GM21786 (cell line): Measurements from ENCODE around the gene PLD6.

ENCODE experiments used
- ATAC-seq: cut with Tn5 transposase; IDR thresholded peaks from one replicate; pipeline ENCODE4 v1.9.1; 2021; ENCODE audit not compliant: unreplicated experiment

Gene PLD6

DNA sequence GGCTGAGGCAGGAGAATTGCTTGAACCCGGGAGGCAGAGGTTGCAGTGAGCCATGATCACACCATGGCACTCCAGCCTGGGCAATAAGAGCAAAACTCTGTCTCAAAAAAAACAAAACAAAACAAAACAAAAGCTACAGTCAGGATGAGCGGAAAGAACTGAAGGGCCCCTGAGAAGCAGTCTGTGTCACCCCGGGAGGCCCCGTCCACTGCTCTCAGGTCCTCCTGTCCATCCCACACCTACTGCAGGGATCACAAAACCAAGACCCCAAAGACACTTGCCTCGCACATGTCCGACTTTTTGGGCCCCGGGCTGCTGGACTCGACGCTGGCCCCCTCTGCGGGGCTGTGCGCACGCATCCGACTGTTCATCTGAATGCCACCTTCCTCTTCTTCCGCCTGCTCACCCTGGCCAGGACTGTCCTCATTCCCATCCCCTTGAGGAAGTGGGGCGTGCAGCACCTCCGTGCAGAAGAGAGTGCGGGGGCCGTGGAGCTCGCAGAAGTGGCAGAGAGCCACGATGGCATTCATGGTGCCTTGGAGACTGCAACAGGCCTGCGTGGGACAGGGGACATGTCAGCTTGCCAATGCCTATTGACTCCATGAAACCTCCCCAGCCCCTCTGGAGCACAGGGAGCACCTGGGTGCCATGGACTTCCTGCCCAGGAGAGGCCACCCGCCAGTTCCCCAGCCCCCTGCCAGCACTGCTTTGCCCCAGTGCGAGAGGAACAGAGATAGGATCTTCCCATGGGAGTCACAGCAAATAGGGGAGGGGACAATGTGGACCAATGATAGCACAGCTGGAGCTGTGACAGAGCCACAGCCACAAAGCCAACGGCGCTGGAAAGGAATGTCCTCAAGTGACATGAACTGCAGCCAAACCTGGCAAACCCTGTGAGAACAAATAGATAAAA is 21.7 kb upstream of the PLD6 start:
- no peak for ATAC-seq

GRCh38 chr17:17226451-17227265 is 20.5 kb upstream of the PLD6 start:
- ATAC-seq = no peak

- no peak for ATAC-seq
Measured at GRCh38 chr17:17225901-17226300, 19.8 kb upstream of the PLD6 start.

- no peak for ATAC-seq
Measured at GRCh38 chr17:17224137-17224536, 18.0 kb upstream of the PLD6 start.

DNA sequence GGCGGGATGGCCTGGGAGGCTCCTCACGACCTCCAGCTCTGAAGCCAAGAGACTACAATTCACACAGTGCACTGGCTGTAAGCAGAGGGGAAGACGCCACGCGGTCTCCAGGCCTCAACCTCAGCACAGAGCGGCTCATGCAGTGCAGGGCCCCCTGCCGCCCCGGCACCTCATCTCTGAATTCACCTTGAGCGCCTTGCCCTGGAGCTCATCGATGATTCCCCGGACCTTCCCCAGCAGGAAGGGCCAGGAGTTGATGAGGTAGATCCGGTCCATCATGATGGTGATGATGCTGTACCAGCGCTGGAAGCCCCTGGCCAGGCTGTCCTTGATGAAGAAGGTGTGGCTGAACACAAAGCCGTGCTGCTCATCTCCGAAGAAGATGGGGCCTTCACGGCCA is 17.6 kb upstream of the PLD6 start:
- no peak for ATAC-seq

DNA sequence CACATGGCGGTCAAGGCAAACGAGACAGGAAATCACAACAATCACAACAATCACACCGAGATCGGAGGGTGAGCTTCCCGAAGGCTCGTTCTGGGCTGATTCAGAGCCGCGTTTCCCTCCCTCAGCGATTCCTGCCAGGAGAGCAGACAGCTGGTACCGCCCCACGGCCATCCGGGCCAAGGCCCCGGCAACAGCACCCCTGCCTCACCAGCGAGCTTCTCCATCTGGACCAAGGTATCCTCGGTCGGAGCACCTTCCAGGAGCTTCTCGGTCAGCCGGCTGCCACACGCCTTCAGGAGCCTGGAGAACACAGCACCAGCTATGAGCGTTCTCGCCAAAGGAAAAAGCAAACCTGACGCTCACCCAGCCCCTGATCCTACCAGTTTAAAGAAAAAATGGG is 15.2 kb upstream of the PLD6 start:
- no peak for ATAC-seq

GRCh38 chr17:17220529-17220928 is 14.4 kb upstream of the PLD6 start:
- ATAC-seq = no peak

- ATAC-seq = no peak
Measured at GRCh38 chr17:17217995-17218394, 11.9 kb upstream of the PLD6 start.

DNA sequence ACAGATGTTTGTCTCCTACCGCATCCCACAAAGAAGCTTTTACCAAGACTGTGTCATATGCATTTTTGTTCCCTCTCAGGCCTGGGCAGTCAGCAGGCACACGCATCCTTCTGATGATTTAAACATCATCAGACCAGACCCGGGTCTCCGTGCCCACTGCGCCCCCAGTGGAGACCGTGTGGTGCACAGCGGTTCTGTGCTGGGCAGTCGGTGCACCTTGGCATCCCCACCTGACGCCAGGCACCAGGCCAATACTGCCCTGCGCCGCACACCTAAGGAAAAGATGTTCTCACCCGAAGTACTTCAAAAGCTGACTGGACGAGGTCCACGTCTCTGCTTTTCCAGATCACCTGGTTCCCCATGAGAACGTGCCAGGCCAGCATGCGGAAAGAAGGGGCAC is 10.6 kb upstream of the PLD6 start:
- no peak for ATAC-seq

- no peak for ATAC-seq
Measured at GRCh38 chr17:17216236-17216635, 10.1 kb upstream of the PLD6 start.

- no peak for ATAC-seq
Measured at GRCh38 chr17:17215575-17215974, 9.4 kb upstream of the PLD6 start.

GRCh38 chr17:17214646-17215436 is 8.7 kb upstream of the PLD6 start:
- no peak for ATAC-seq

- ATAC-seq = no peak
Measured at GRCh38 chr17:17213775-17214174, 7.6 kb upstream of the PLD6 start.

DNA sequence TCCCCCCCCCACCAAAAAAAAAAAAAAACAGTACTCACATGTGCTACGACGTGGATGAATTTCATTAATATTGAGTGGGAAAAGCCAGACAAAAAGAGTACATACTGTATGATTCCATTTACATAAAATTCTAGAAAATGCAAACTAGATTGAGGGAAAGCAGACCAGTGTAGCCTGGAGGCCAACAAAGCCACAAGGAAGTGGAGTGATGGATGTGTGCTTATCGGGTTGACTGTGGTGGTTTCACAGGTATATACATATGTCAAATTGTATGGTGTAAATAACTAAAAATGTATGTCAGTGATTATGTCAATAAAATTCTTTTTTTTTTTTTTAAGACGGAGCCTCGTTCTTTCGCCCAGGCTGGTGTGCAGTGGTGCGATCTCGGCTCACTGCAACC is 1.9 kb upstream of the PLD6 start:
- no peak for ATAC-seq

- ATAC-seq = no peak
Measured at GRCh38 chr17:17206913-17207335, 791 bp upstream of the PLD6 start.

DNA sequence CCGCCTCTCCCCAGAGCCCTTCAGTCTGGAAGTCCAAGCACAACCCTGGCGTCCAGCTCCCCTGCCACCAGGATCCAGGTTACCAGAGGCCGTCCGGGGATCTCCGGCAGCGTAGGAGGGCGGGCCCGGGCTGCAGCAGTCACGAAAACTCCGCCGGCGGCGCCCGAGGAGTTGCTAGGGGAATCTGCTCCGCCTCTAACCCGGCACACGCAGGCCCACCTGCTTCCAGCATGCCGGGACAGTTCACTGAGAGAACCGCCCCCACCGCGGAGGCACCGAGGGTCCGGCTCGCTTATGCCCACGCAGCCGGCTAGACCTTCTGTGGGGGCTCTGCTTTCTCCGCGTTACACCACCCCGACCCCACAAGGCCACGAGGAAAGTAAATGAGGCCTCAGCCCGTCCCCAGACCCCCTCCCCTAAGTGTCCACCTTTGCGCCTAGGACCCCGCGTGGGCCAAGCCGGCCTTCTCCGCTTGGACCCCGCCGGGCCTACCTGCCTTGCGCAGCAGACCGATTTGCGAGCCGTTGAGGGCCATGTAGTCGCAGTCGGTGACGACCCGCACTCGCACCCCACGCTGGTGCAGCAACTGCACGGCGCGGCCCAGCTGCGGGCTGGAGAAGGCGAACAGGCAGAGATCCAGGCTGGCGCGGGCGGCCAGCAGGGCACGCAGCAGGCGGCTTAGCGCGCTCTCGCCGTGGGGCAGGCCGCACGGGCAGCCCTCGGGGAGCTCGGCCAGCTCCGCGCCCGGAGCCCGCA is 587 bp downstream of the PLD6 start:
- no peak for ATAC-seq

DNA sequence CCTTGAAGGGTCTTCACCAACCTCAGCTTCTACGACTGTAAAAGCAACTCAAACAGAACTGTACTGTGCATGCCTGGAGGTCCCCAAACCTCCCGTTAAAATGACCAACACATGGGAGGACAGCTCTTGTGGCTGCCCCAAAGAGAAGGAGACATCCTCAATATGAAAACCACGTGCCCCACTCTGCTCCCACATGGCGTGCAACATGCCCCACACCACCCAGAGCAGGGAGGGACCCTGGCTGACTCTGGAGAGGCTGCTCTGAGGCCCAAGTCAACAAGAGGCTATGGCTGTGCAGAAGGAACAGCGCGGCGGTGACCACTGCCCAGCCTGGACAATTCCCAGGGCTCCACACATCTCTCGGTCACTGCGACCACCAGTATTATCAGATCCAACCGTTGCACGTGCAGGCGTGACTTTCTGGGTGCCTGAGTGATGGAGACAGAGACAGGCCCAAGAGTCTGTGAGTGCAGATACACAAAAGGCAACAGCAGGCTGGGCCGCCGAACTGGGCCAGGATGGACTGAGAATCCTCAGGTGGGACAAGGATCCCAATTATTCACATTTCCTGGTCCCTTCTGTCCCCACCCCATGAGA is 1.4 kb downstream of the PLD6 start:
- ATAC-seq = no peak

DNA sequence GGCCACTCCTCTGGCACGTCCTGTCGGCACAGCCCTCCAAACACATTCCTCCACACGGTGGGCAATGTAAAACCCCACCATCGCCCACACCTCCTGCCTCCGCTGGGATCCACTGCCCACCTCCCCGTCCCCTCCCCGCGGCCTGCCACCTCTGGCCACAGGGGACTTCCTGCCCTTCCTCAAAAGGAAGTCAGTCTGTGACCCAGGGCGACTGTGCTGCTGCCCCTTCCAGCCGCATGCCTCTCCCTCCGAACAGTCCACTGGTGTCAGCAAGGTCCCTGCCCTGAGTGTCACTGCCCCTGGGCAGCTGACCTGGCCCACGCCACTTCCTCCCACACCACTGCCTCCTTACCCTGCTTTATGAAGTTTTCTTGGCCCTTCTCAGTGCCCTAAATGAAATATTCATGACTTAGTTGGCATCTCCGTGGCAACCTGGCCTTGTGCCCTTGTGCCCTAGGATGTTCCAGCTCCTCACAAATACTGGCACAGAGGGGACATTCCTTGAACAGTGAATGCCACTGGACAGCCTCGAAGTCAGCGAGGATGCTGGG is 2.0 kb downstream of the PLD6 start:
- ATAC-seq = no peak

GRCh38 chr17:17203173-17203730 is 2.9 kb downstream of the PLD6 start:
- no peak for ATAC-seq

DNA sequence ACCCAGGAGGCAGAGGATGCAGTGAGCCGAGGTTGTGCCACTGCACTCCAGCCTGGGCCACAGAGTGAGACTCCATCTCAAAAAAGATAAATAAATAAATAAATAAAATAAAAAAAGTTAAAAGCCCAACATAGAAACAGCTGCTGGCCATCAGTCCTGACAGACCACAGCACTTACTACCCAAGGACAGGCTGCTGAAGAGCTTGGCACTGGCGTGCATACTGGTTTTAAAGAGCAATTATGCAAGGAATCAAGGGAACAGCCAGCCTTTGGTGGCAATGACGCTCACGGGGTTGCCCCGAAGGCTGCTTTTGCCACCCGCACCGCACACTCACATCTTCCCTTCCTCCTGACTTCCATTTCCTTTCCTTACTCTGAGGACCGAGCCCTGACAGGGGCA is 4.2 kb downstream of the PLD6 start:
- no peak for ATAC-seq
